K562 (cell line): ENCODE data around the gene ACOT7. TPM values are rescaled to one million over a fixed set of nuclear protein-coding genes. Genes with fewer than 3 reads are reported as not detected.

Experiments used
- ATAC-seq: fragments of 200-7000 bp; cut with Tn5 transposase; 3 replicates; pipeline ENCODE4 v1.9.1; 2020; ENCODE audit warnings: moderate library complexity
- BruUV-seq: library from RNA; stranded (reverse); fragments of 400-500 nt; replicated peaks from 2 replicates; lab custom pipeline; 2021; lab: Mats Ljungman, UMichigan
- CTCF ChIA-PET: fragments of 300-600 bp; formaldehyde crosslinking; extraction: SDS; loops from one replicate; lab custom pipeline; 2021; ENCODE audit warnings: low intra/inter-chr PET ratio; lab: Yijun Ruan, JAX
- POLR2A ChIA-PET: fragments of 300-600, 350-650 bp; sonication (Branson Sonifier 250); formaldehyde crosslinking; extraction: SDS; loops from one replicate; lab custom pipeline; 2021; ENCODE audit warnings: antibody characterized with exemption, inconsistent platforms; lab: Yijun Ruan, JAX
- DNase-seq, 4 experiments: peaks; one replicate each; pipeline versions ENCODE4 v3.0.0 to v3.0.0-alpha.2; 2011 to 2018; ENCODE audit warnings: low spot score in 3 of 4, mixed read lengths in 3 of 4; ENCODE audit errors: extremely low read depth in 1 of 4
- FAIRE-seq: peaks from 2 replicates; lab custom pipeline; 2011; peaks lifted over from hg19 to GRCh38; lab: Jason Lieb, UNC
- H2AFZ ChIP-seq: 2 replicates; pipeline ENCODE4 v1.6.0; 2011; ENCODE audit warnings: low read depth, low read length, control low read depth, inconsistent platforms
- H3K27ac ChIP-seq: fragments of 200-600 bp; 3 replicates; pipeline ENCODE4 v1.8.0; 2011; ENCODE audit warnings: low read depth, mild to moderate bottlenecking, control low read depth, inconsistent platforms, low read length, moderate library complexity, mixed read lengths; ENCODE audit errors: extremely low read depth
- H3K27me3 ChIP-seq, 2 experiments: fragments of 300-600 bp in 1 of 2; 2 replicates in 1 of 2; 3 replicates in 1 of 2; pipeline versions ENCODE4 v1.6.0 to v1.8.0; 2011; ENCODE audit warnings: inconsistent platforms in 2 of 2, low read length in 2 of 2, mild to moderate bottlenecking in 1 of 2, mixed read lengths in 1 of 2, moderate library complexity in 1 of 2; ENCODE audit not compliant: control insufficient read depth in 2 of 2, insufficient read depth in 2 of 2
- H3K36me3 ChIP-seq: fragments of 300-600 bp; 3 replicates; pipeline ENCODE4 v1.8.0; 2011; ENCODE audit warnings: mild to moderate bottlenecking, low read length, inconsistent platforms; ENCODE audit not compliant: control insufficient read depth, insufficient read depth
- H3K4me1 ChIP-seq, 2 experiments: fragments of 200-600 bp in 1 of 2; replicated peaks in 1 of 2; 2 replicates in 1 of 2; 3 replicates in 1 of 2; pipeline versions ENCODE4 v1.5.1 to v1.8.0; 2011; ENCODE audit warnings: inconsistent platforms in 2 of 2, low read length in 2 of 2, mild to moderate bottlenecking in 1 of 2, mixed read lengths in 1 of 2, moderate library complexity in 1 of 2; ENCODE audit not compliant: control insufficient read depth in 2 of 2, insufficient read depth in 2 of 2
- H3K4me2 ChIP-seq: 2 replicates; pipeline ENCODE4 v1.6.1; 2011; ENCODE audit warnings: low read length, control low read depth, inconsistent platforms, mixed read lengths; ENCODE audit not compliant: insufficient read depth
- H3K4me3 ChIP-seq: fragments of 200-600 bp; sonication (generic), shearing (Covaris generic); 2 replicates; pipeline ENCODE4 v1.5.1; 2016; ENCODE audit warnings: control low read depth, inconsistent platforms
- H3K79me2 ChIP-seq: fragments of 200-600 bp; 3 replicates; pipeline ENCODE4 v1.8.0; 2011; ENCODE audit warnings: low read length, inconsistent platforms; ENCODE audit not compliant: control insufficient read depth, insufficient read depth
- H3K9ac ChIP-seq, 2 experiments: 2 replicates each; pipeline versions ENCODE4 v1.6.0 to v1.6.1; 2011; ENCODE audit warnings: low read depth in 2 of 2, low read length in 2 of 2, control low read depth in 1 of 2, inconsistent platforms in 1 of 2, mild to moderate bottlenecking in 1 of 2, mixed read lengths in 1 of 2; ENCODE audit not compliant: insufficient read depth in 1 of 2
- H3K9me1 ChIP-seq: one replicate; pipeline ENCODE4 v1.6.0; 2011; ENCODE audit warnings: inconsistent platforms, mild to moderate bottlenecking, low read length, moderate library complexity; ENCODE audit not compliant: control insufficient read depth, insufficient read depth
- H3K9me3 ChIP-seq: replicated peaks from 2 replicates; pipeline ENCODE4 v1.5.1; 2011; ENCODE audit warnings: low read depth, low read length, inconsistent platforms; ENCODE audit not compliant: control insufficient read depth, insufficient read depth
- H4K20me1 ChIP-seq: replicated peaks from 2 replicates; pipeline ENCODE4 v1.6.1; 2011; ENCODE audit warnings: low read length, inconsistent platforms, mixed read lengths; ENCODE audit not compliant: control insufficient read depth, insufficient read depth
- CTCF ChIP-seq, 3 experiments: IDR thresholded peaks in 2 of 3; conservative IDR thresholded peaks in 1 of 3; 2 replicates each; pipeline ENCODE4 v1.5.1; 2011 to 2012; ENCODE audit warnings: low read length in 3 of 3, mild to moderate bottlenecking in 3 of 3, control low read depth in 2 of 3, improper control_type of control experiment in 1 of 3, inconsistent platforms in 1 of 3, low read depth in 1 of 3, mixed read lengths in 1 of 3, moderate library complexity in 1 of 3; ENCODE audit not compliant: insufficient read depth in 2 of 3
- KDM1A ChIP-seq, 2 experiments: fragments of 450-650 bp; IDR thresholded peaks; 2 replicates each; pipeline ENCODE4 v1.6.1; 2016; ENCODE audit warnings: mild to moderate bottlenecking in 2 of 2
- KLF10 ChIP-seq: fragments of 250-450 bp; sonication (Bioruptor Pico); IDR thresholded peaks from 2 replicates; pipeline ENCODE4 v1.6.1; 2021; ENCODE audit warnings: matching md5 sums
- TEAD4 ChIP-seq, 2 experiments: sonication (generic) in 1 of 2; formaldehyde crosslinking in 1 of 2; IDR thresholded peaks; 2 replicates each; pipeline versions ENCODE4 v1.6.1 to v1.8.0; 2012 to 2022; ENCODE audit warnings: borderline replicate concordance in 1 of 2, inconsistent platforms in 1 of 2, low read length in 1 of 2, mild to moderate bottlenecking in 1 of 2, missing genetic modification reagents in 1 of 2
- XRCC5 ChIP-seq: fragments of 200-400 bp; formaldehyde crosslinking; IDR thresholded peaks from 2 replicates; pipeline ENCODE4 v1.6.1; 2017; ENCODE audit warnings: low read depth, mild to moderate bottlenecking, low read length
- ZBTB7A ChIP-seq: IDR thresholded peaks from 2 replicates; pipeline ENCODE4 v1.6.1; 2011; ENCODE audit warnings: low read depth, mild to moderate bottlenecking, low read length, moderate library complexity, borderline replicate concordance; ENCODE audit not compliant: control insufficient read depth
- ZNF146 ChIP-seq: IDR thresholded peaks from one replicate; pipeline ENCODE4 v1.6.1; 2018; ENCODE audit warnings: missing compliant biosample characterization; ENCODE audit not compliant: unreplicated experiment
- ZNF263 ChIP-seq: sonication (generic); formaldehyde crosslinking; IDR thresholded peaks from 2 replicates; pipeline ENCODE4 v1.8.0; 2022; ENCODE audit warnings: mild to moderate bottlenecking, missing genetic modification reagents, borderline replicate concordance
- ZNF696 ChIP-seq: fragments of 250-450 bp; sonication (Bioruptor Pico); conservative IDR thresholded peaks from 2 replicates; pipeline ENCODE4 v1.4.0; 2020; ENCODE audit warnings: mild to moderate bottlenecking, moderate library complexity
- WGBS: fragments of 100-300 bp; shearing (Covaris generic); methylation state at CpG from one replicate; pipeline ENCODE4 v1.1.6; 2016; ENCODE audit warnings: low coverage, mixed read lengths; ENCODE audit not compliant: insufficient coverage; ENCODE audit errors: missing lambda C conversion rate; 5-methylcytosine and 5-hydroxymethylcytosine counted together
- in situ Hi-C: fragments of 300-500 bp; cut with MboI; formaldehyde crosslinking; loops from 4 replicates; pipeline ENCODE4 v1.15.0; 2018; ENCODE audit warnings: inconsistent platforms, mixed read lengths
- intact Hi-C: fragments of 100-400 bp; cut with micrococcal nuclease; formaldehyde crosslinking; loops from 2 replicates; pipeline ENCODE4 v1.14.2; 2022
- polyA plus RNA-seq, 8 experiments: library from polyadenylated mRNA; depleted of rRNA in 4 of 8; stranded (reverse) in 5 of 8; unstranded in 3 of 8; fragments of >200 nt; fragmentation: Nextera tagmentation in 2 of 8; fragmentation: Illumina TruSeq in 1 of 8; extraction: Ambion mirVana in 2 of 8; extraction: Trizol in 1 of 8; gene quantifications; 2 replicates each; pipeline versions ENCODE4 v1.2.1 to v1.2.3, GENCODE V29; 2011 to 2014; ENCODE audit warnings: inconsistent platforms in 1 of 8, missing spikeins in 1 of 8
- total RNA-seq, 7 experiments: library from RNA; depleted of rRNA in 6 of 7; stranded (reverse); fragments of >200 nt in 6 of 7; fragmentation: Illumina TruSeq in 2 of 7; extraction: Trizol in 2 of 7; gene quantifications; 2 replicates each; pipeline versions ENCODE4 v1.2.1 to v1.2.3, GENCODE V29; 2011 to 2021; ENCODE audit warnings: low replicate concordance in 1 of 7
- TF ChIP-seq, protein P1 (sequence below), 2 experiments: fragments of 200-800 bp in 1 of 2; sonication (Bioruptor generic) in 1 of 2; sonication (generic) in 1 of 2; formaldehyde crosslinking in 1 of 2; IDR thresholded peaks in 1 of 2; conservative IDR thresholded peaks in 1 of 2; 2 replicates each; pipeline versions ENCODE4 v1.5.0 to v1.6.1; 2016 to 2020; ENCODE audit warnings: missing compliant biosample characterization in 1 of 2, missing genetic modification characterization in 1 of 2, missing genetic modification reagents in 1 of 2
- TF ChIP-seq, protein P2 (sequence below): fragments of 450-650 bp; formaldehyde crosslinking; IDR thresholded peaks from 2 replicates; pipeline ENCODE4 v1.4.0; 2022; ENCODE audit warnings: missing genetic modification characterization
- TF ChIP-seq, protein P3 (sequence below): fragments of 450-650 bp; IDR thresholded peaks from 2 replicates; pipeline ENCODE4 v1.7.0; 2016; ENCODE audit warnings: borderline replicate concordance

Gene ACOT7
- total and polyA plus RNA-seq, 9 of the 15 experiments (the other 6 are each of a cell fraction or from before 2014, with no cell fraction given): 7.0 to 92.6 (median 37.2) TPM

DNA sequence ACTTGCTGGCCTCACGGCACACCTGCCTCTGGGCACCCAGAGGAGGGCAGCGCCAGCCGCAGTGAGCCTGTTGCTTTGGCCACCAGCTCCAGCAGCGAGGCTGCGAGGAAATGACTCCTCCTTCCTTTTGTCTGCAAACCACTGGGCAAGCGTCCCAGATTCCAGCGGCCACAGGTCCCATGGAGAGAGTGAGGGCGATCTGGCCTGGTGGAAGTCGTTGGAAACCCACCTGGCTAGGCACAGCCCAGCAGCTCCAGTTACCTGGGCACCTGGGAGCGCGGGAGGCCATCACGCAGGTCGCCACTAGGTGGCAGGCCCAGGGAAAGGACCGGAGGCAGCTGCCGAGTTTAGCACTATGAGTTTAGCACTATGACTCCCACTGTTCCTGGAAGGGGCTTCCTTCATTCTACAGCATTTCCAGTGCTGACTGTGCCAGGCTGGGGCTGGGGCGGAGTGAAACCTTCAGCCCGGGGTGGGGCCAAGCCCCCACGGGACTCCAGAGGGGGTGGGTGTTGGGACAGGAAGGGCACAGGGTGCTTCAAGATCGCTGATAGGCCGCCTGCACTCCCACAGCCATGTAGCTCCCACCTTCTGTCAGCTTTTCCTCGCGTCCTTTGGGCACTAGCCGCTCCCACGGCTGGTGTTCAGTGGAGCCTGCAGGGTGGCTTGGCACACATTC is 29.9 kb upstream of the ACOT7 start:
- WGBS: 3% methylated on average over 24 of the region's 24 CpGs
- Histone ChIP-seq H3K4me2 (peak overlapping the region; percentile 67), H3K9me3 (no peaks in the 10 kb centered on the region), H3K27ac (no peak overlapping the region), H3K79me2 (no peaks in the 10 kb centered on the region), H3K36me3 (no peaks in the 10 kb centered on the region), H3K4me1 (peaks cover 38 to 79% of the 10 kb centered on the region in 2 experiments), H3K4me3 (no peak overlapping the region), H2AFZ (peak overlapping the region; percentile 63), H3K9me1 (no peaks in the 10 kb centered on the region), H3K27me3 (peaks cover 29 to 63% of the 10 kb centered on the region in 2 experiments; a peak in 4 of 5 replicates), H3K9ac (peak overlapping the region in 1 of 2 experiments; percentile 66; a peak in 2 of 4 replicates), H4K20me1 (peaks cover 46% of the 10 kb centered on the region; the same call in 1 of the 2 replicates)
- intact Hi-C loops (loop anchor here (1.0 kb wide), 1 partner anchor 15 kb away; no protein-coding TSS in a partner anchor), in situ Hi-C loops (no loop called here)
- CTCF ChIA-PET: interaction anchor here (0.7 to 1.5 kb wide), 4 partner anchors 14 to 80 kb away, joined by 3 to 9 read pairs (median 4); no protein-coding TSS in a partner anchor
- no TSS peak for BruUV-seq
- DNase-seq (peak; percentile 74 to 86 (median 81)), FAIRE-seq (peak; percentile 90), ATAC-seq (peak; percentile 80)
- POLR2A ChIA-PET: interaction anchor here (0.6 to 3.5 kb wide), 7 partner anchors 9 to 223 kb away, joined by 3 to 16 read pairs (median 4); partner anchors contain the start of gene ACOT7
- no peak for TF ChIP-seq ZNF146
- no peak for TF ChIP-seq ZNF263 (CRISPR knock-in tag)
- TF ChIP-seq, protein P1, sequence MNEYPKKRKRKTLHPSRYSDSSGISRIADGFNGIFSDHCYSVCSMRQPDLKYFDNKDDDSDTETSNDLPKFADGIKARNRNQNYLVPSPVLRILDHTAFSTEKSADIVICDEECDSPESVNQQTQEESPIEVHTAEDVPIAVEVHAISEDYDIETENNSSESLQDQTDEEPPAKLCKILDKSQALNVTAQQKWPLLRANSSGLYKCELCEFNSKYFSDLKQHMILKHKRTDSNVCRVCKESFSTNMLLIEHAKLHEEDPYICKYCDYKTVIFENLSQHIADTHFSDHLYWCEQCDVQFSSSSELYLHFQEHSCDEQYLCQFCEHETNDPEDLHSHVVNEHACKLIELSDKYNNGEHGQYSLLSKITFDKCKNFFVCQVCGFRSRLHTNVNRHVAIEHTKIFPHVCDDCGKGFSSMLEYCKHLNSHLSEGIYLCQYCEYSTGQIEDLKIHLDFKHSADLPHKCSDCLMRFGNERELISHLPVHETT (CRISPR knock-in tag; conservative IDR thresholded peaks at IDR 0.05 in 1 of 2, IDR thresholded peaks at IDR 0.05 in 1 of 2): no peak
- TF ChIP-seq ZNF696 (CRISPR knock-in tag): no peak
- TF ChIP-seq CTCF (IDR thresholded peaks at IDR 0.05 in 2 of 3, conservative IDR thresholded peaks at IDR 0.05 in 1 of 3; ENCODE audit: insufficient read depth in 2 of 3, low read depth in 1 of 3, low read length in 3 of 3): peak; percentile 94 to 99 (median 96)
- 0 out of 2 replicates have a peak, but pooled peaks have one; percentile 24 for TF ChIP-seq ZBTB7A
- TF ChIP-seq TEAD4 (IDR thresholded peaks at IDR 0.05; ENCODE audit: low read length): 0 out of 2 replicates have a peak, but pooled peaks have one; percentile 9
- no peak for TF ChIP-seq TEAD4 (CRISPR knock-in tag; IDR thresholded peaks at IDR 0.05; ENCODE audit: borderline replicate concordance)
- peak; percentile 91 for TF ChIP-seq XRCC5
- TF ChIP-seq, protein P2, sequence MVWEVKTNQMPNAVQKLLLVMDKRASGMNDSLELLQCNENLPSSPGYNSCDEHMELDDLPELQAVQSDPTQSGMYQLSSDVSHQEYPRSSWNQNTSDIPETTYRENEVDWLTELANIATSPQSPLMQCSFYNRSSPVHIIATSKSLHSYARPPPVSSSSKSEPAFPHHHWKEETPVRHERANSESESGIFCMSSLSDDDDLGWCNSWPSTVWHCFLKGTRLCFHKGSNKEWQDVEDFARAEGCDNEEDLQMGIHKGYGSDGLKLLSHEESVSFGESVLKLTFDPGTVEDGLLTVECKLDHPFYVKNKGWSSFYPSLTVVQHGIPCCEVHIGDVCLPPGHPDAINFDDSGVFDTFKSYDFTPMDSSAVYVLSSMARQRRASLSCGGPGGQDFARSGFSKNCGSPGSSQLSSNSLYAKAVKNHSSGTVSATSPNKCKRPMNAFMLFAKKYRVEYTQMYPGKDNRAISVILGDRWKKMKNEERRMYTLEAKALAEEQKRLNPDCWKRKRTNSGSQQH (CRISPR knock-in tag): no peak
- TF ChIP-seq KDM1A (IDR thresholded peaks at IDR 0.05): no peak
- TF ChIP-seq, protein P3, sequence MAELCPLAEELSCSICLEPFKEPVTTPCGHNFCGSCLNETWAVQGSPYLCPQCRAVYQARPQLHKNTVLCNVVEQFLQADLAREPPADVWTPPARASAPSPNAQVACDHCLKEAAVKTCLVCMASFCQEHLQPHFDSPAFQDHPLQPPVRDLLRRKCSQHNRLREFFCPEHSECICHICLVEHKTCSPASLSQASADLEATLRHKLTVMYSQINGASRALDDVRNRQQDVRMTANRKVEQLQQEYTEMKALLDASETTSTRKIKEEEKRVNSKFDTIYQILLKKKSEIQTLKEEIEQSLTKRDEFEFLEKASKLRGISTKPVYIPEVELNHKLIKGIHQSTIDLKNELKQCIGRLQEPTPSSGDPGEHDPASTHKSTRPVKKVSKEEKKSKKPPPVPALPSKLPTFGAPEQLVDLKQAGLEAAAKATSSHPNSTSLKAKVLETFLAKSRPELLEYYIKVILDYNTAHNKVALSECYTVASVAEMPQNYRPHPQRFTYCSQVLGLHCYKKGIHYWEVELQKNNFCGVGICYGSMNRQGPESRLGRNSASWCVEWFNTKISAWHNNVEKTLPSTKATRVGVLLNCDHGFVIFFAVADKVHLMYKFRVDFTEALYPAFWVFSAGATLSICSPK: no peak
- no peak for TF ChIP-seq KLF10
